ENCODE data around the gene C3orf70.

- TF ChIP-seq CTCF (IDR thresholded peaks at IDR 0.05) = no peak
- no peak for TF ChIP-seq POLR2A (IDR thresholded peaks at IDR 0.05)
Measured at GRCh38 chr3:185175370-185175987, 22.6 kb upstream of the C3orf70 start.

Measured in tibial nerve (tissue), 3 donors.